Activated CD8-positive, alpha-beta memory T cell treated with anti-CD3 and anti-CD28 coated beads, Interleukin-2, amount 50 U/mL, for 48 hours (primary cell): ENCODE data around the gene DHCR7.
"Not testable (repeated sequence)": the region's sequence is repeated elsewhere in the genome, so short reads cannot be mapped to it uniquely, and the experiment has no call there.

ENCODE experiments used
- DNase-seq: peaks from one replicate; pipeline ENCODE4 v3.0.0-alpha.2; 2020

The DHCR7 gene

DNA sequence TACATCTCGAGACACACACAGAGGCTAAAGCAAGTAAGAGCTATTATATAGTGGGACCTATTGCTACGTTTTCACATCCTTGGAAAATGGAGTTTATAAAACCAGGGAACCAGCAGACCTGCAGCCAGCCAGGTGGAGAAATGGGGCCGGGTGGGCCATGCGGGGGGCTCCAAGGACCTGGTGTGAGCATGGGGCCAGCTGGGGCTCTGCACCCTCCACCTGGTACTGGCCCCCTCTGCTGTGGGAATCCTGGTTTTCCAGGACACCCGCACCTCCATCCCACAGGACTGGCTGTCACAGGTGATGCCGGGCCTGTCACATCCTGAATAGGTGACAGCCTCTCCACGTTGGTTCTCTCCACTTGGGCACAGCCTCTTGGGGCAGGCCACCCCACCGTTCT is 11.3 kb downstream of the DHCR7 start:
- DNase-seq, result no peak

DNA sequence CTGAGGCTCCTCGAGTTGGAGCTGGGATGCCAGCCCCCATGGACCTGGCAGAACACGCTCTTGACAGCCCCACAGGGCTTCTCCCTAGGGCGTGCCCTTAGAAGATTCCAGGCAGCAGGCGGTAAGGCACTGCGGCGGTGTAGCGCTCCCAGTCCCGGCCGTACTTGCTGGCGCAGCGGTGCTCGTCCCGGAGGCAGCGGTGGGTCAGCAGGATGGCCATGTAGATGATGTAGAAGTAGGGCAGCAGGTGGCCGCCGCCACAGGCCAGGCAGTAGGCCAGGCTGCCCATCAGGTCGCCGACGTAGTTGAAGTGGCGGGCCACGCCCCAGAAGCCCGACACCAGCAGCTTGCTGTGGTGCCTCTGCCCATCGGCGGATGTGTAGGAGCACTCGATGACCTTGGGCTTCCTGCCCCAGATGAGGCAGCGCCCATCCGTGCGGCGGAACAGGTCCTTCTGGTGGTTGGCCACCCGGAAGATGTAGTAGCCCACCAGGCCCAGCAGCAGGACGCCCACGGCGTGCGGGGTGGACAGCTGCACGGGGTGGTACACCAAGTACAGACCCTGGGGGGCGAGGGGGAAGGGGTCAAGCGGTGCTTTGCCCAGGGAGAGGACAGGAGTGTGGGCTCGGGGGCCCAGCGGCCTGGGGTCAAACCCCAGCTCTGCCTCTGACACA is 12.8 kb downstream of the DHCR7 start:
- DNase-seq, result no peak

DNA sequence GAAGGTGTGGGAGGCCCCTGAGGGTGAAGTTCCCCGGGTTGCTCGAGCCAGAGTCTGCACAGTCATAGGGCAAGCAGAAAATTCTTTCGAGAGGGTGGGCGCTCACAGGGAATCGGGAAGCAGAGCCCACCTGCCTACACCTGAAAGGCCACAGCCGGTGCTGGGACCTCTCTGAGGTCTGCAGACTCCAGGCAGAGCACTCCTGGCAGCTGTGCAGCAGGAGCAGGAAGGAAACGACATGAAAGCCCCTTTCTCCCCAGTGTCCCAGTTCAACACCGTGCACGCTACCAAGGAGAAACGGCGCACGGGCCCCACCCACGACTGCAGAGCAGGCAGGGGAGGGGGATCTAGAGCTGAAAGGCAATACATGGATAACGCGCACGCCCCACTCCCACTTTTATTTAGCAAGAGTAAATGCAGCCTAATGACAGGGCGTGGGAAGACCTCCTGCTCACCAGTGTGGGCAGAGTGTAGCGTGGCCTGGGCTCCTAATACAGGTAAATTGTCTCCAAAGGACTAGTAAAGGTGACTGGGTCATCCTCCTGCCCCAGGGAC is 13.5 kb downstream of the DHCR7 start:
- no peak for DNase-seq

DNA sequence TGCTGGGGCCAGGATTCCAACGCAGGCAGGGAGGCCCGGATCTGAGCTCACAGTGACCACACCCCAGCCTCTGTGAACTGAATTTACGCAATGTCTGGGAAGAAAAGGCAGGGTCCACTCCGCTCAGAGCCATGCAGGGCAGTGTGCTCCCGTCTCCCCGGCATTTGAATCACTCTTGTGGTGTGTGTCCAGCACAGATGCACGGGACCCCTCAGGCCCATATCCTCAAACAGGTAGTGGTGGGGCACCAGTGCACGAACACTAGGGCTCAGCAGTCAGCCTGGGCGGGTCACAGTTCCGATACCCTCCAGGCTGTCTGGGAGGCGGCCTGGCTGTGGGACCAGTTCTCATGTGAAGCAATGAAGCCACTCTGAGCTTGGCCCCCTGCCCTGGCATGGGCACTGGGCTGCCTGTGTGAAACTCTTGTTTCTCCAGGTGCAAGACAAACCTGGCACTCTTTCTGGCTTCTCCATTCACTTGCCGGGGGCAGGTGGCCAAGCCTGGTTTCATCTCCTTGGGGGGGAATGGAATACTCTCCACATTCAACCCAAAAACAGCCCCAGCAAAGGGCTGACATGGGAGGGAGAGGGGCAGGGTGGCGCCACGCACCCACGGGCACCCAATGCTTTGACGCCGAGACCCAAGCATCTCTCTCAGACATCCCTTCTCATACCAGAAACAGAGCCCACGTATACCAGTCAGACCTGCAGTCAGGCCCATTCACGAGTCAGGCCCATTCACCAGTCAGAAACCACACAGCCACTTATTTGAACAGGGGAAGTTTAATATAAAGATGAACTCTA is 14.3 kb downstream of the DHCR7 start:
- no peak for DNase-seq

DNA sequence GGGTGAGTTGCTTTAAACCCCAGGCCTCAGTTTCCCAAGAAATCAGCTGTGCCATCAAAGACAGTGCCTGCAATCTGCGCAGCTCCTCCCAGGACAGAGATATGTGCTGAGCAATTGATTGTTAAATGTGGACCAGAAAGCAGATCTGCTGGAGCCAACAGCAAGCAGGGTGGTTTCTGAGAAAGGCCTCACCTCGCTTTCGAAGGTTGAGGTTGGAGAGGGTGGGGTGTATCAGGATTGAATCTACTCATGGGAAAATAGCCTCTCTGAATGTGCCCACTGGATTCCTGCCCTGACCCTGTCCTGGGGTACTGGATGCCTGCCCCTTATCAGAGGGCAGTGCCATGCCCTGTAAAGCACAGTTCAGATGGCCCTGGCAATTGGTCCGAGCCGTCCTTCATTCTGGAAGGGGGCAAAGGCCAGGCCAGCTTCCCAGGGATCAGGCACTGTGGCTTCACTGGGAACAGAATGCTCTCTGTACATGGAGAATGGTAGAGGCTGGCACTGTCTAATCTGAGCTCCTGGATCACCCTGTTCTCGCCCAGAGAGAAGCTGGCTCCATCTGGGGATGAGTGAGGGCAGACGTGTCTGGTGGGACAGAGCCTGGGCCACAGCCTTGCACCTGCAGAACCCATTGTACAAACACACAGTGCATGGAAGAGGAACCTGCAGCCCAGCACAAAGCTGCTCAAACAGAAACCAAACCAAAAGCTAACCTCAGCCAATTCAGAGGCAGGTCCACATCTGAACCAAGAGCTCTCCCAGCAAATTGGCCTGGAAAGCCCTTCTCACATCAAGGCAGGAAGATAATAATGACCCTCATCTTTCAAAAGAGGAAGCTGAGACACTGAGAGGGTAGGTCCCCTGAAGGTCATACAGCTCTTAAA is 15.2 kb downstream of the DHCR7 start:
- no peak for DNase-seq

DNA sequence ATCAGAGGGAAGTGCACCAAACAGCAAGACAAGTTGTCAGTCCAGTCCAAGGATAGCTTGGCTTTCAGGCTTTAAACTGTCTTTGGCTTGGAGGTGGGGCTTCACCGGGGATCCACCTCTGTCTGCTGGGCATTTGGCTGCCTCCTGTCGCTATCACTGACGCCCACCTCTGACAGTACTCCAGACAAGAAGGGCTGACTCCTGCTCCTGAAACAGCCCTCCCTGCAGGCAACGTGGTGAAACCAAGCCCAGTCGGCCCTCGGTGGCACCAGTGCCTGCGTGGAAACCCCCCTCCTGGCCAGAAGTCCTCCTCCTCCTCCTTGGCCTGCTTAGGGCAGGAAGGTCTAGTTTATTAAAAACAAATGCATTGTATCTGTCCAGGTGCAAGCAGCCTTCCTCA is 16.9 kb downstream of the DHCR7 start:
- no peak for DNase-seq

DNA sequence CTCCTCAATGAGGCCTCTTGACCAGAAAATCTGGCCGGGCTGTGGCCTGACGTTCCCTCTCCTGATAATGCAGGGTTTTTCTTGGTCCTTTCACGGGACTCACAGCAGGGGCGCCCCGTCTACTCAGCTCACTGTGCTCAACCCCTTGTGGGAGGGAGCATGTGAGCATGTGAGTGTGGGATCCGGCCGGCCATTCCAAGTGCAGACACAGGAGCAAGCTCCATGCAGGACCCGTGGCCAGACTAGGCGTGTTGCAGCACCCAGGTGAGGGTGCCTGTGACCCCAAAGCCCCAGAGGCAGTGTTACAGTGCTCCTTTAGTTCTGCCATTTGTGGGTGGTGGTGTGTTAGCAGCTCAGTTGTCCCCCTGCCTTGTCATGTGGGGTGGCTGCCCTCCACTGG is 18.0 kb downstream of the DHCR7 start:
- no peak for DNase-seq

DNA sequence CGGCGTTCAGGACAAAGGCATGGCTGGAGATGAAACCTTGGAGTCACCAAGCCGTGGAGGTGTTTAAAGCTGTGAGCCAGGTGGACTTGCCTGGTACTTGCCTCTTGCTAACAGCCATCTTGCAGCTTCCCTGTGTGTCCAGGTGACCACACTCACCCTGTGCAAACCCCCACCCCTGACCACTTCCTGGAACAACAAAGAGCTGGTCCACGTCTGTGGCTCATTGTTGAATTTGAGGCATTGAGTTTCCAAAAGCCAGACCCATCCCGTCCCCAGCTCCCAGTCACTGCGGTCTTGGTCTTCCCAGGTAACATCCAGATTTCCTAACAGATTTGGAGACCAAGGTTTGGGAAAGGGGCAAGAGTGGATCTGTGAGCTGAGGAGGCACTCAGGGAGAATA is 18.5 kb downstream of the DHCR7 start:
- DNase-seq, result no peak

DNA sequence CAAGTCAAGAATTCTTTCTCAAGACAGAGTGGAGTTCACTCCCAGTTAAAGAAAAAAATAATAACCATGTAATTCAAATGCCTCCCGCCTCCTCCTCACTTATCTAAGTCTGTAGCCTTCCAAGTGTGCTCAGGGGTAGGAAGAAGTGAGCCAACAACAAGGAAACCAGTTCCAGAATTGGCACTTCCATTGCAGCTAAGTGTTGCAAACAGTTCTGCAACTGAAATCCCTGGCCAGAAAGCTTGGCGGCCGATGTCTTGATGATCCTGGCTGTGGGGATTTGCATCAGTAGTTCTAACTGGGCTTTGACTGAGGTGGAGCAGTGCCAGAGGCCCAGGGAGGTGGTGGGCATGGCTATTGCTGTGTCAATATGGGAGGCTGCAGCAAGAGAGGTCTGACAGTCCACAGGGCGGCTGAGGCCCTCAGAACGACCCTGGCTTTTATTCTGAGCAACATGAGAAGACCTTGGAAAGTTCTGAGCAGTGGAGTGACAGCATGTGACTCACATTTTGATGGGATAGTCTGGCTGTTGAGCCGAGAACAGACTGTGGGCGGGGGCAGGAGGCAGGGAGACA is 19.2 kb downstream of the DHCR7 start:
- DNase-seq, result no peak

DNA sequence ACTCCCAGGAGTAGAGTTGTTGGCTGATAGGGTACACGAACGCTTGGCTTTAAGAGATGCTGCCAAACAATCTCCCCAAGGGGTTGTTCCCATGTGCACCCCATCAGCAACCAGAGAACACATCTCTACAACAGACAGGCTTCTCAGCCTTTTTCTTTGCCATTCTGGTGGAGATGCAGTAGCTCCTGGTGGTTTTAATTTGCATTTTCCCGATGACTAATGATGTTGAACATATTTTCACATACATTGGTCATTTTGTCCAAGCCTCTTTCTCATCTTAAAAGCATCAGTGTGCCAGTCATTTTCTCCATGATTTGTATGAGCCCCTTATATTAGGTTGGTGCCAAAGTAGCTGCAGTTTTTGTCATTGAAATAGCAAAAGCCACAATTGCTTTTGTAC is 21.8 kb downstream of the DHCR7 start:
- no peak for DNase-seq

DNA sequence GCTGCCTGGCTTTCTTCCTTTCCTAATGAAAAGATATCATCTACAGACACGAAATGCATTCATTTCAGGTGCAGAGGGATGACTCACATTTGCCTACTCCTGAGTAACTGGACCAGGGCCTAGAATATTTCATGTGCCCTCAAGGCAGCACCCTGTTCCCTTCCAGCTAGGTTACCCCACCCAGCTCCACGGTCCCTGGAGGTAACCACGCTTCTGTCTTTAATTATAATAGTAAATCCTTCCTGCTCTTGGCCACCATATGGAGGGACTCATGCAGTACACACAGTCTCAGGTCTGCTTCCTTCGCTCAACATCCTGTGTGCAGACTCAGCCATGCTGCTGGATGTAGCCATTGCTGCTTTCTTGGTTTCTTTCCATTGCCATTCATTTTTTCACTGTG is 22.3 kb downstream of the DHCR7 start:
- DNase-seq, result no peak

DNA sequence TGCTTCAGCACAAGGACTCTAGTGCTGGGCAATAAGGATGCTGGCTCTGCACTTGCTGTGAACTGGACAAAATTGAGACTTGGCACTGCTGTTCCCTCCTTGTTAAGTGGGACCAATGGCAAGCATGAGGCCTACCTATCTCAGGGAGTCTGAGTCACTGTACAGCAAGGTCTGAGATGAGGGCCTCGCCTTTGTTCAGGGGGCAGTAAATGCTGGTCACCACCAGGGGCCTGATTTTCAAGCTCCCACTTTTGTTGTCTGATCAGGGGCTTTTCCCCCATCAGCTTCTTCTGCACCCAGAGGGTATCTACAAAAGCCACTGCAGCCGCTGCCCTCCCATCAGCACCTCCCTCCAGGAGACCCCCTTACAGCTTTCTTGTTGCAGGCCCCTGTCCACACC is 22.8 kb downstream of the DHCR7 start:
- DNase-seq, result no peak

DNA sequence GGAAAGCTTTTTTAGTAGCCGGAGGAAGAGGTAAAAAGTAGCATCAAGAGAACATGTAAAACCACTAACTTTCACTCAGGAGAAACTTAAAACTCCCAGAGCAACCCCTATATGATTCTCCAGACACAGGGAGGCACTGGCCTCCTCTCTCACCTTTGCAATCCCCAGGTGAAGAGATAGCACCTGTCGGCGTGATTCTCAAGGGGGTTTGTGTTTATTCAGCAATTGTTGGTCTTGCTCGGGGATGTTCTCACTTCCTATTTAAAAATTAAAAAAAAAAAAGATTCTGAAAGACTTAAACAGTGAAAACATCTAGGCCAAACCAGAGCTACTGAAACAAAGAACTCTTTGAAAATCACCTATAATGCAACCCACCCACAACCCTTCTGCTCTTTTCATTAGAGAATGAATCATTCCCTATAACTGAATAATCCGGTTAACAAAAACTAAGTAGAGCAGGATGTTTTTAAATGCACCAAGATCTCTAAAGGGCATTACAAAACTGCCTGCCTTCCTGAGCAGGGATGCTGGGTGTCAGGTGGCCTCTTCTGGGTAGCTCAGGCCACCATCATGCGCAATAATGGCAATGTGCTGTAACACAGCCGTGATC is 24.9 kb downstream of the DHCR7 start:
- no peak for DNase-seq

DNA sequence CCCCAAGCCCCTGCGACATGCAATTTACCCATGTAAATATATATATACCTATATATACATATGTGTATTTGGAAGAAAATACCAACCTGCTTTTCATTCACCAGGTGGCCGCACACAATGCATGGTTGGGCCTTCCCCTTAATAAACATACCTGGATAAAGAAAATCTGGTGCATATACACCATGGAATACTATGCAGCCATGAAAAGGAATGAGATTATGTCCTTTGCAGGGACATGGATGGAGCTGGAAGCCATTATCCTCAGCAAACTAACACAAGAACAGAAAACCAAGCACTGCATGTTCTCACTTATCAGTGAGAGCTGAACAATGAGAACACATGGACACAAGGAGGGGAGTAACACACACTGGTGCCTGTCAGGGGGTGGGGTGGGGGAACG is 25.9 kb downstream of the DHCR7 start:
- DNase-seq, result not testable (repeated sequence)

DNA sequence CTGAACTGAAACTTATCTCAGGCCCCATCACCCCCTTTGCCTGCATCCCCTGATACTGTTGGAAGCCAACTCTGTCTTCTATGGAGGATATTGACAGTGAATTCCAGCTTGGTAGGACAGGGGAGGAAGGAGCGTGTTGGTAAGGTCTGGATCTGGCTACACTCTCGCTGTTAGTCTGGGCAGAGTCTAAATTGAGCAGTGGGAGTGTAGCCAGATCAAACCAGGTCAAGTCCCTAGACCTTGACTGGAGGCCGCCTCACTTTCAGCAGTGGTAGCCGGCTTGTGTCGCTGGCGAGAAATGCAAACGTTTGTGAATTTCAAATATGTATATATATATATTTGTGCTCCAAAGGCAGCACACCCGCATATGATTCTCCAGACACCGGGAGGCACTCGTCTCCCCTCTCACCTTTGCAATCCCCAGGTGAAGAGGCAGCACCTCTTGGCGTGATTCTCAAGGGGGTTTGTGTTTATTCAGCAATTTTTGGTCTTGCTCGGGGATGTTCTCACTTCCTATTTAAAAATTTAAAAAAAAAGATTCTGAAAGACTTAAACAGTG is 26.7 kb downstream of the DHCR7 start:
- DNase-seq, result no peak

DNA sequence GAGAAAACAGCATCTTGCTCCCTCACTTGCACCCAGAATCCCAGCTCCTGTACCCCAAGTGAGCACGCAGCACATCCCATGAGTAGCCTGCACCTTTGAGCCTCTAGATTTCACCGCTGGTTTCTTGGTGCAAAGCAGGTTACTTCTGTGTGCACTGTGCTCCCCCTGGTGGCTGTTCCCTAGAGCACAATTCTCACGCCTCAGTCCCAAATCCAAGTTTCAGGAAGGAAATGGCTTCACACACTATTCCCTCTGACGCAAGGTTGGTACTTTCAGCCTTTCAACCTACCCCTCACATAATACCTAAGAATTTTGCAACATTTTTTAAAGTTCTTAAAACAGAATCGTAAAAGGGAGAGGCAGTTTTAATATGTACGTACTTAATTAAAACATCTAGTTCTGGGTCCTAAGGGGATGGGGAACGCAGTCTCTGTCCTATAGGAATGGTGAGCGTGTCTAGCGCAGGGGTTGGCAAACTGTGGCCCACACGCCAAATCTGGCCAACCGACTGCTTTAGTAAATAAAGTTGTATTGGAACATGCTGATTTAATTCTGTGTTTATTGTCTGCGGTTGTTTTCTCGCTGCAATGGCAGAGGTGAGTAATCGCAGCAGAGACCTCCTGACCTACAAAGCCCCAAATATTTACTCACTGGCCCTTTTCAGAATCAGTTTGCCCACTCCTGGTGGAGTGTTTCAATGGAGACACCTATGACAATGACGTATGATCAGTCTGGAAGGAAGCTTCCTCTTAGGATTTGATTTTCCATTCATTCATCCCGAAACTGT is 27.5 kb downstream of the DHCR7 start:
- no peak for DNase-seq

DNA sequence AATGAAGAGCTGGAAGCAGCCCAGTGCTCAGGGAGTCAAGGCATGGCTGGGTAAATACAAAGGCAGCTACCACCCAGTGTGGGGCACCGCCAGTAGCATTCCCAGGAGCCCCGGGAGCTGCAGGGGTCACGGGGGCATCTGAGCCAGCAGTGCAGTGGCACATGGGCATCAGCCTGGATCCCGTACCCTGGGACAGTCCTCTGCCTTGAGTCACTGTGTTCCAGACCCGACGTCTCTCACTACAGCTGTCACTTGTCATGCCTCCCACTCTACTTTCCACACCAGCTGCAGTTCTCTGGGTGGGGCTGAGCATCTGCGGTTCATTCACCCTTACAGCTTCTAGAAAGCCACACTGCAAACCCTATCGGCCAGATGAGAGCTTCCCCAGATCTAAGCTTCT is 29.6 kb downstream of the DHCR7 start:
- DNase-seq, result no peak

DNA sequence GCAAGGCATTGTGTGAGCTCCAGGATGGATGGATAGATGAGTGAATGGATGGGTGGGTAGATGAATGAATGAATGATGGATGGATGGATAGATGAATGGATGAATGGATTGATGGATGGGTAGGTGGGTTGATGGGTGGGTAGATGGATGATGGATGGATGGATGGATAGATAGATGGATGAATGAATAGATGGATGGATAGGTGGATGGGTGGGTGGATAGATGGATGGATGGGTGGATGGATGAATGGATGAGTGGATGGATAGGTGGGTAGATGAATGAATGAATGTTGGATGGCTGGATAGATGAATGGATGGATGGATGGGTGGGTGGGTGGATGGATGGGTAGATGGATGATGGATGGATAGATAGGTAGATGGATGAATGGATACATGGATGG is 33.5 kb downstream of the DHCR7 start:
- DNase-seq, result no peak

DNA sequence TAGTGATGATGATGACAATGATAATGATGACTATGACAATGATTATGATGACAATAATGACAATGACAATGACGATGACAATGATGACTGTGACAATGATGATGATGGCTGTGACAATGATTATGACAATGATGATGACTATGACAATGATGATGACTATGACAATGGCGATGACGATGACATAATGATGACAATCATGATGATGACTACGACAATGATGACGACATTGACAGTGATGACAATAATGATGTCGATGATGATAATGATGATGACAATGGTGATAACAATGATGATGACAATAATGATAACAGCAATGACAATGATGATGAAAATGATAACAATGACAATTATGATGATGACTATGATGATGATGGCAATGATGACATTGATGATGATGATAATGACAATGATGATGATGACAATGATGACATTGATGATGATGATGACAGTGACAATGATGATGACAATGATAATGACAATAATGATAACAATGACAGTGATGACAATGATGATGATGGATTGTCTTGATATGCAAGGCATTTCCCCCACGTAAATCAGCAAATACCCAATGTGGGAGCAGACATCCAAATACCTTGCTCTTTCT is 37.7 kb downstream of the DHCR7 start:
- DNase-seq, result no peak

DNA sequence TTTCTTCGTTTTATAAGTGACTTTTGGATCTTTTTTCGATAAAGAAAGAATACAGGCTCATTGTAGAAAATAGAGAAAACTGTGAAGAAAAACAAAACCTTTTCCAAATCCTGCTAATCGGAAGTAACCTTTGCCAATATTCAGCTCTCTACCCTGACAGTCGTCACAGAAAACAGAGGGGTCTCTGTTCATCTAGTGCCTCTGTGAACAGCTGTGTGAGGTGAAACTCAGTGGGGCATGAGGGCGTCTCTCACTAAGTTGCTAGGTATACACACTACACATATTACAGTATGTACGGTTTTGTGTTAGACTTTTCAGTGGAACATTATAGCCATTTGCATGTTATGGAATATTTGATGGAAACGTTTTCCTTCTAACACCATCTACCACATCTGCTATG is 39.4 kb downstream of the DHCR7 start:
- DNase-seq, result no peak

DNA sequence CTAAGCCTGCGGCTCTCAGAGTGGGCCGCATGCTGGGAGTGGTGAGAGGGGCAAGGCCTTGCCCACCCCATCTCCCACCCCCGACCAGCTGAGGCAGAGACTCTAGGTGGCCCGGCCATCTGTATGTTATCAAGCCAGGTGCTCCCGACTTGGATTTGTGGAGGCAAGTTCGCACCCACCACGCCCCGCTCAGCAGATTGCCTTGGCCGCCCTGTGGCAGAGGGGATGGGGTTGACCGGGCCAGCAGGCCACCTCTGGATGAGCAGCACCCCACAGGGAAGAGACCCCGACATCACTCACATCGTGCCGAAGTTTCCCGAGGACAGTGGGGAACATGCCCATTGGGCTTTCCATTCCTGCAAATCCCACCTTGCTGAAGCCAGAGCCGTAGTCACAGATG is 40.8 kb downstream of the DHCR7 start:
- DNase-seq, result no peak
